ENCODE data around the gene MUC5AC.

The MUC5AC gene

DNA sequence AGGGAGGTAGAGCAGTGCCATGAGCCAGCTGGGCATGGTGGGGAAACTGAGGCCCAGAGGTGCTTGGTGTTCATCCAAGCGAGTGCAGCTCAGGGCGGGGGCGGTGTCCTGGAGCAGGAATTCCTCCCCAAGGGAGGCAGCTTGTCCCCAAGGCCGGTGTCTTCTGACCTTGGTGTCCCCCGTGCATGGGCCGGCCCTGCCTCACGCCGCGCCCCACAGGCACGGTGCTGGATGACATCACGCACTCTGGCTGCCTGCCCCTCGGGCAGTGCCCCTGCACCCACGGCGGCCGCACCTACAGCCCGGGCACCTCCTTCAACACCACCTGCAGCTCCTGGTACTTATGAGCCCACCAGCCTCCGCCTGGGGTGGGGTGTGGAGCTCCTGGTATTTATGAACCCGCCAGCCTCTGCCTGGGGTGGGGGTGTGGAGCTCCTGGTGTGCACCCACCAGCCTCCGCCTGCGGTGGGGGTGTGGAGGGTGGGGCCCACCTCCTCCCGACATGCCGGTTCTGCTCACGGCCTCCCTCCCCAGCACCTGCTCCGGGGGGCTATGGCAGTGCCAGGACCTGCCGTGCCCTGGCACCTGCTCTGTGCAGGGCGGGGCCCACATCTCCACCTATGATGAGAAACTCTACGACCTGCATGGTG is 71.8 kb downstream of the MUC5AC start:
- peak; percentile 57 for DNase-seq

DNA sequence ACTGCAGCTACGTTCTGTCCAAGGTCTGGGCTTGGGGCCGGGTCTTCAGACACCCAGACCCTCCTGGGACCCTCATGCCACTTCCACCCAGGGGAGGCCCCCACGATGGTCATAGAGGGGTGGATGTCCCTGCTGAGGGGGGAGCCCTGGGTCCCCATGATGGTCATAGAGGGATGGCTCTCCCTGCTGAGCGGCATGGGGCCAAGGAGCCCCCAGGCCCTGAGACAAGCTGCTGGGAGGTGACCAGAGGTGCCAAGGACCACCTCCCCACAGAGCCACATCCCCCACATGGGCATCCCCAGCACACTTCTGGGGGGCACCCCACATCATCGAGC is 72.3 kb downstream of the MUC5AC start:
- DNase-seq = peak; percentile 55

DNA sequence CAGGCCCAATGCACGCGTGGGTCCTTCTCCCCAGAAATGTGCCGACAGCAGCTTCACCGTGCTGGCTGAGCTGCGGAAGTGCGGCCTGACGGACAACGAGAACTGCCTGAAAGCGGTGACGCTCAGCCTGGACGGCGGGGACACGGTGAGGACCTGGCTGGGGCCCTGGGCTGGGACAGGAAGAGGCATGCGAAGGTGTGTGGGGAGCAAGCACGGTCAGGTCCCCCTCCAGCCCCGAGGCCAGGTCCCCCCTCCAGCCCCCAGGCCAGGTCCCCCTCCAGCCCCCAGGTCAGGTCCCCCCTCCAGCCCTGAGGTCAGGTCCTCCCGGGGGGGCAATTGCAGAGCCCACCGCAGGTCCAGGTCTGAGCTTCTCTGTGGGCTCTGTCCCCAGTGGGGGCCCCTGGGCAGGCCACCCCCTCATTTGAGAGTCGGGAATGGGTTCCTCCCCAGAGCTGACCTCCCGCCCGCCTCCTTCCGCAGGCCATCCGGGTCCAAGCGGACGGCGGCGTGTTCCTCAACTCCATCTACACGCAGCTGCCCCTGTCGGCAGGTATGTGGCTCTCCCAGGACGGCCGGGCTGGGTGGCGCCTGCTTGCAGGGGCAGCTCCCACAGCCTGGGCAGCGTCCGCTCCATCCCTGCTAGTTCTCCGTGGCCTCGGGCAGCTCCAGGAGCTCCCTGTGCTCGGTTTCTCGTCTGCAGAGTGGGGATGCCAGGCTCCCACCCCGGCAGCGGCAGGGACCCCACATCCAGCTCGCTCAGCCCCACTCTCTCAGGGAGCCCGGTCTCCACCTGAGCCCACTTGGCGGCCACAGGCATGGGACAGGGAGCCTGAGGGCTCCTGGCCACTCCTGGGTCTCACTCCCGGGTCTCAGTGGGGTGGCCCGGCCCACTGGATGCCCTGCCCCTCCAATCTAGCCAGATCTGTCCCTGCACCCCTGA is 73.0 kb downstream of the MUC5AC start:
- peak; percentile 59 for DNase-seq

DNA sequence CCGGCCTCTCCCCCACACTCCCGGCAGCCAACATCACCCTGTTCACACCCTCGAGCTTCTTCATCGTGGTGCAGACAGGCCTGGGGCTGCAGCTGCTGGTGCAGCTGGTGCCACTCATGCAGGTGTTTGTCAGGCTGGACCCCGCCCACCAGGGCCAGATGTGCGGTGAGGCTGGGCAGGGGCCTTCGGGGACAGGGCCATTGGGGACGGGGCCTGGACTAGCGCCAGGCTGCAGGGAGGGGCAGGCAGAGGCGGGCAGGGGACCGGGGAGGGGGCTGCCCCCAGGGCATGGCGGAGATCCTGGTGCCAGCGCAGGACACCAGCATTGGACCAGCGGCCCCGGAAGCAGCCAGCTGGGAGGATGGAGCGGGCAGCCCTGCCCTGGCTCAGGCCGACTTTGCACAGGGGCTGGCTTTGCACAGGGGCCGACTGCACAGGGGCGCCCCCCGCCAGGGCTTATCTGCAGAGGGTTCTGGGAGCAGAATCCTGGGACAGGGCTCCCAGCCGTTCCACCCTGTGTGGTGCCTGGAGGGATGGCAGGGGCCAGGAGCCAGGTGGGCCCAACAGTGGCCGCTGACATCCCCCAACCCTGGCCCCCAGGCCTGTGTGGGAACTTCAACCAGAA is 73.8 kb downstream of the MUC5AC start:
- DNase-seq = peak; percentile 57

DNA sequence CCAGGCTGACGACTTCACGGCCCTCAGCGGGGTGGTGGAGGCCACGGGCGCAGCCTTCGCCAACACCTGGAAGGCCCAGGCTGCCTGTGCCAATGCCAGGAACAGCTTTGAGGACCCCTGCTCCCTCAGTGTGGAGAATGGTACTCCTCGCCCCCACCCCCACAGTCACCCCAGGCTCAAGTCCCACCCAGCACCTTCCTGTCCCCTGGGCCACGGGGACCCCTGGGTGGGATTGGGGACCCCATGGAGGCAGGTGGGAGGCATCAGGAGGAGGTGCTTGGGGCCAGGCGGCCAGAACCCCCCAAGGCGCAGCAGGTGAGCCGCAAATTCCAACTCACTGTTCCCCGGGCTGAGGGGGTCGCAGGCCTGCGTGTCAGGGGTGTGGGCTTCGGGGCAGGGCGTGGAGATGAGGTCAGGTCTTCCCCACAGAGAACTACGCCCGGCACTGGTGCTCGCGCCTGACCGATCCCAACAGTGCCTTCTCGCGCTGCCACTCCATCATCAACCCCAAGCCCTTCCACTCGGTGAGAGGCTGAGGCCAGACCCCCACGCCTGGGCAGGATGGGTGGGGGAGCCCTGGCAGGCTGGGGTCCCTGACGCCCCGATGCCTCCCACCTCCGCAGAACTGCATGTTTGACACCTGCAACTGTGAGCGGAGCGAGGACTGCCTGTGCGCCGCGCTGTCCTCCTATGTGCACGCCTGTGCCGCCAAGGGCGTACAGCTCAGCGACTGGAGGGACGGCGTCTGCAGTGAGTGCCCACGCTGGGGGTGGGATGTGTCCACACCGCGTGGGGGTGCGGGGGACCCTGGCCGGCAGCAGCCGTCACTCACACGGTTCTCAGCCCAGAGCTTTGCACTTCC is 74.5 kb downstream of the MUC5AC start:
- peak; percentile 59 for DNase-seq

DNA sequence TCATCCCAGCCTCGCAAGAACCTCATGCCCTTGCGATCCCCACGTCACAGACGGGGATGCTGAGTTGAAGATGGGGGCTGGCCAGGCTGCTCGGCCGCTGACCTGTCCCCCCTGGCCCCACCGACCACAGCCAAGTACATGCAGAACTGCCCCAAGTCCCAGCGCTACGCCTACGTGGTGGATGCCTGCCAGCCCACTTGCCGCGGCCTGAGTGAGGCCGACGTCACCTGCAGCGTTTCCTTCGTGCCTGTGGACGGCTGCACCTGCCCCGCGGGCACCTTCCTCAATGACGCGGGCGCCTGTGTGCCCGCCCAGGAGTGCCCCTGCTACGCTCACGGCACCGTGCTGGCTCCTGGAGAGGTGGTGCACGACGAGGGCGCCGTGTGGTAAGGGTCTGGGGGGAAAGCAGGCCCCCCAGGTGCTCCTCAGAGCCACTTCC is 75.1 kb downstream of the MUC5AC start:
- no peak for DNase-seq

DNA sequence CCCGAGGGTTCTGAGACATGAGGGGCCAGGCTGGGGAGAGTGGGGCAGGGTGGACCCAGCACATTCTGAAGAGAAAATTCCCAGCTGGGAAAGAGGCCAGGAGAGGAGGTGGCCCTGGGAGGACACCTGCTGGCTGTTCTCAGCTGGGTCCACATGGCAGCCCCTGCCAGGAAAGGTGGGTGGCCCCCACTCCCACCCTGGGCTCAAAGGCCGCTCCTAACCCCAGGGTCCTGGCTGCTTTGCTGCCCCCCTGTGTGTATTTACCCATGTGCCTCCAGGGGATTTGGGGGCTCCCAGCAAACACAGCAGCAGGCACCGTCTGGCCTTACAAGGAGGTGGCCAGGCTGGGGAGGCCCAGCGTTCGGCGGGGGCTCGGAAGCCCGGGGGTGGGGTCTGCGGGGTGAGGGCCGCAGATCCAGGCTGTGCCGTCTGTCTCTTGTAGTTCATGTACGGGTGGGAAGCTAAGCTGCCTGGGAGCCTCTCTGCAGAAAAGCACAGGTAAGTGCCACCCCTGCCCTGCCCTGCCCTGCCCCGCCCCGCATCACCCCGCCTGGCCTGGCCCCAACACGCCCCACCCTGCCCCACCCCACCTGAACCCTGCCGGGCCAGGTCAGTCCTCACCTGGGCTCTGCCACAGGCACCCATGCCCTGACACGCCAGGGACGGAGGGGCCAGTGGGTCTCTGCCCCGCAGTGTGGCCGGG is 75.7 kb downstream of the MUC5AC start:
- DNase-seq = peak; percentile 45

DNA sequence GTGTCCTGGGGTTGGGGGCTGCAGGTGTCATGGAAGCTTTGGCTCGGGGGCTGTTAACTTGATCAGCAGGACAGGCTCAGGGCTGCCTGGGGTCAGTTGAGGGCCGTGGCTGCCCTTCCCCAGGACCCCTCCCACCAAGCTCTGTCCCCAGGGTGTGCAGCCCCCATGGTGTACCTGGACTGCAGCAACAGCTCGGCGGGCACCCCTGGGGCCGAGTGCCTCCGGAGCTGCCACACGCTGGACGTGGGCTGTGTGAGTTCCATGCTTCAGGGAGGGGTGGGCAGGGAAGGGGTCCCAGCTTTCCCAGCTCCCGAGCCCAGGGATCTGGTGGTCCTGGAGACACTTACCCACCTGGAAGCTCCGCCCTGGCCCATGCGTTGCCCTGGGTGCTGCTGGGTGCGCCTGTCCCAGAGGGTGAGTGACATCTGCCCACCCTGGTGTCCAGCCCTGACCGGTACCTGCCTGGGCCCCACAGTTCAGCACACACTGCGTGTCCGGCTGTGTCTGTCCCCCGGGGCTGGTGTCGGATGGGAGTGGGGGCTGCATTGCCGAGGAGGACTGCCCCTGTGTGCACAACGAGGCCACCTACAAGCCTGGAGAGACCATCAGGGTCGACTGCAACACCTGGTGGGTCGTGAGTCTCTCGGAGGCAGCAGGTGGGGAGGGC is 76.4 kb downstream of the MUC5AC start:
- DNase-seq = peak; percentile 54

DNA sequence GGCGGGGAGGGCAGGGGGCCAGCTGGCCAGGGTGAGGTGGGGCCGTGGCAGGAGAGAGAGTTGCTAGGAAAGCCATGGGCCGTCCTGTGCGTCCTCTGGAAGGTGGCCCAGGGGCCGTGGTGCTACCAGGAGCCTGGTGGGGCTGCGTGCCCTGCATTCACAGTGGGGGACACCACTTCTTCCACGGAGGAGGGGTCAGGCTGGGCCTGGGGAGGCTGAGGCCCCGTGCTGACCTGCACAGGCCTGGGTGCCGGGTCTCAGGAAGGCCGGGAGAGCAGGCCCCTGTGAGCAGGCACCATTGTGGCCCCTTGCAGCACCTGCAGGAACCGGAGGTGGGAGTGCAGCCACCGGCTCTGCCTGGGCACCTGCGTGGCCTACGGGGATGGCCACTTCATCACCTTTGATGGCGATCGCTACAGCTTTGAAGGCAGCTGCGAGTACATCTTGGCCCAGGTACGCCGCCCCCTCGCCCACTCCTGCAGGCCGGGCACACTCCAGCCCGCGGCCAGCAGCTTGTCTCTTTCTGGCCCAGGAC is 77.1 kb downstream of the MUC5AC start:
- peak; percentile 59 for DNase-seq

DNA sequence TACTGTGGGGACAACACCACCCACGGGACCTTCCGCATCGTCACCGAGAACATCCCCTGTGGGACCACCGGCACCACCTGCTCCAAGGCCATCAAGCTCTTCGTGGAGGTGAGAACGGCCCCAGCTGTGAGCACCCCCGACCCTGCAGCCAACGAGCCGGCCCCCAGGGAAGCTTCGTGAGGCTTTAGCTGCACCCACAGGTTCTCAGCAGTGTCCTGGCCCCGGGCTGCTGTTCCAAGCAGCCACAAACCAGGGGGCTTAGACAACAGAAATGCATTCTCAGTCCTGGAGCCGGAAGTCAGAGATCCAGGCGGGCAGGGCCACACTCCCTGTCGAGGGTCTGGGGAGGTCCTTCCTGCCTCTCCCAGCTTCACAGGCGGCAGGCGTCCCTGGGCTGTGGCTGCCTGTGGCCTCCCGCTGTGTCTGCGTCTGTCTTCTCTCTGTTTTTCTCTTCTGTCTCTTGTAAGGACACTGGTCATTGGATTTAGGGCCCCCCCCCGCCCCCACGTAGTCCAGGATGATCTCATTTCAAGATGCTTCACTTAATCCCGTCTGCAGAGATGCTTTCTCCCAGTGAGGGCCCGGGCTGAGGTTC is 77.7 kb downstream of the MUC5AC start:
- peak; percentile 27 for DNase-seq

DNA sequence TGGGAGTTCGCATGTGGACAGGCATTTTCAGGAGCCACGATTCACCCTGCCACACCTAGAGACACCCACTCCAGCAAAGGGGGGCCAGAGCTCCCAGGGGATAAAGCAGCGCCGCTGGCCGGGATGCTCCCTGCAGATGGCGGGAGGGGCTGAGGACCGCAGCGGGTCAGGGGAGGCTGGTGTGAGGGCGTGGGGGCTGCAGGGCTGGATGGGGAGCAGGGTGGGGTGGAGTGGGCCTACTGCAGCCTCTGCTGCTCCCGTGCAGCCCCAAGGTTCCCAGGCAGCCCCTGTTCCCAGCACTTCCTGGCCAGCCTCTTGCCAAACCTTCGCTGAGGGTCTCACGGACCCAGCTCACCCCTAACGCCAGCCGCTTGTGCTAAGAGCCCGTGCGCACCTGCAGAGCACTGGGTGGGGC is 78.2 kb downstream of the MUC5AC start:
- DNase-seq = peak; percentile 58

DNA sequence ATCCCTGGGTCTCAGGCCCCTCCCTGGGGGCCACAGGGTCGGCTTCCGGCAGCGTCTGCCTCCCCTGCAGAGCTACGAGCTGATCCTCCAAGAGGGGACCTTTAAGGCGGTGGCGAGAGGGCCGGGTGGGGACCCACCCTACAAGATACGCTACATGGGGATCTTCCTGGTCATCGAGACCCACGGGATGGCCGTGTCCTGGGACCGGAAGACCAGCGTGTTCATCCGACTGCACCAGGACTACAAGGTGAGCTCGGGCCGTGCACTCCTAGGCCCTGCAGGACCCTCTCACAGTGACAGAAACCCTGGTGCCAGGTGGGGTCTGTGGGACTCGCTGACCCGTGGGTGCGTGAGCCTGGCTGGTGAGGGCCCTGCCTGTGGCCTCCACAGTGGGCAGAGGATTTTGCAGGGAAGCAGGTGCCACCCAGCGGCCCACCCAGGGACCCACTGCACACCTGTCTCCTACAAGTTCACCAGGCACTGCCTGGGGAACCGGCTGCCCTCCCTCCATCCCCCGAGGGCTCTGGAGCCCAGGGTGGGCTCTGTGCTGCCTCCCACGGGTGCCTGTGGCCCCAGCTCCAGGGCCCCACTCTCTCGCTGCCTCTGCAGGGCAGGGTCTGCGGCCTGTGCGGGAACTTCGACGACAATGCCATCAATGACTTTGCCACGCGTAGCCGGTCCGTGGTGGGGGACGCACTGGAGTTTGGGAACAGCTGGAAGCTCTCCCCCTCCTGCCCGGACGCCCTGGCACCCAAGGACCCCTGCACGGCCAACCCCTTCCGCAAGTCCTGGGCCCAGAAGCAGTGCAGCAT is 78.8 kb downstream of the MUC5AC start:
- peak; percentile 27 for DNase-seq

DNA sequence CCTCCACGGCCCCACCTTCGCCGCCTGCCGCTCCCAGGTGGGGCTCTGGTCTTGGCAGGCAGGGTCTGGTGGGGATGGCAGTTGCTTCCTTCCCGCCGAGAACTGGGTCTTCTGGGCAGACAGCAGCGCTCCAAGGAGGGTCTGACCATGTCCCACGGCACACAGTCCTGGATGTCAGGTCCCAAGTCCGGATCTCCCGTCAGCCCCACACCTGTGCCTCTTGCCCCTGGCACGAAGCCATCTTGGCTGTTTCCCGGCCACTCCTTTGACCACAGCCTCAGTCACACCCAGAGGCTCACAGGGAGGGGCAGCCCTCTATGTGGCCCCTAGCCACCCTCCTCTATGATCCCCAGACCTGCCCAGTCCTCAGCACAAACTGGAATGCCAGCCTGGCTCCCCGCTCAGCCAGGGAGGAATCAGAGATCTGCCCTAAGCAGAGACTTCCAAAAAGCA is 79.4 kb downstream of the MUC5AC start:
- no peak for DNase-seq

DNA sequence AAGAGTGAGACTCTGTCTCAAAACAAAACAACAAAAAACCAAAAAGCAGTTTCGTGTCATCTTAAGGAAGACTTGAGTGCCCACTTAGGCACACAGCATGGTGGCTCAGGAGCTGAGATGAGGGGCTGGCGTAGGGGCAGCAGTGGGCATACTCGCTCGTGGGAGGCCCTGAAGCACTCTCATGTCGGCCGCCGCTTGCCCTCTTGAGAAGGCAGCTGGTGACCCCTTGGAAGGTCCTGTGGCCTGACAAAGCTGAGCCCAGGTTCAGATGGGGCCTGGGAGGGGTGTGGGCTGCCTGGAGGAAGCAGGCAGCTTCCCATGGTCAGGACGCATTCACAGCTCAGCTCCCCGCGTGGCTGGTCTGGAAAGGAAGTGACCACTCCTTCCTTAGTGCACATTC is 80.1 kb downstream of the MUC5AC start:
- no peak for DNase-seq

DNA sequence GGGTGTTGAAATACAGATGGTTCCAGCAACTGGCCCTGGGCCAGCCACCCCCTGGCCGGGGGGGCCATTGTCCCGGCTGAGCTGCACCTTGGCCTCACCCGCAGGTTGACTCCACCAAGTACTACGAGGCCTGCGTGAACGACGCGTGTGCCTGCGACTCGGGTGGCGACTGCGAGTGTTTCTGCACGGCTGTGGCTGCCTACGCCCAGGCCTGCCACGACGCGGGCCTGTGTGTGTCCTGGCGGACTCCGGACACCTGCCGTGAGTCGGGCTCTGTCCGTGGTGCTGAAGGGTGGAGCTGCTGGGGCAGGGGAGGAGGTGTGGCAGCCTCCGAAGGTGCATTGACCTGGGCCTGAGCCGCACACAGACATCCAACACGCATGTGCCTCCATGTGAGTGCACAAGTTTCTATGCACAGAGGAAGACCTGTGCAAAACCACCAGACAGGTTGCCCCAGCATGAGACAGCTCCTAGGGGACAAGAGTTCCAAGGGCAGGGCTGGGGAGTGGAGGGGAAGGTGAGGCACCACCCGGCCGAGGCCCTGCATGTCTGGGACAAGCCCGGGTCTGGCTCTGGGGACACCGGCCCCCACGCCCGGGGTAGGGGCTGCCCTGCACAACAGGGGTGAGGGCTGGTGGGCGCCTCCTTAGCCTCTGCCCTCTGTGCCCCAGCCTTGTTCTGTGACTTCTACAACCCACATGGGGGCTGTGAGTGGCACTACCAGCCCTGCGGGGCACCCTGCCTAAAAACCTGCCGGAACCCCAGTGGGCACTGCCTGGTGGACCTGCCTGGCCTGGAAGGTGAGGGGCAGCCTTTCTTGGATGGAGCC is 81.2 kb downstream of the MUC5AC start:
- no peak for DNase-seq

DNA sequence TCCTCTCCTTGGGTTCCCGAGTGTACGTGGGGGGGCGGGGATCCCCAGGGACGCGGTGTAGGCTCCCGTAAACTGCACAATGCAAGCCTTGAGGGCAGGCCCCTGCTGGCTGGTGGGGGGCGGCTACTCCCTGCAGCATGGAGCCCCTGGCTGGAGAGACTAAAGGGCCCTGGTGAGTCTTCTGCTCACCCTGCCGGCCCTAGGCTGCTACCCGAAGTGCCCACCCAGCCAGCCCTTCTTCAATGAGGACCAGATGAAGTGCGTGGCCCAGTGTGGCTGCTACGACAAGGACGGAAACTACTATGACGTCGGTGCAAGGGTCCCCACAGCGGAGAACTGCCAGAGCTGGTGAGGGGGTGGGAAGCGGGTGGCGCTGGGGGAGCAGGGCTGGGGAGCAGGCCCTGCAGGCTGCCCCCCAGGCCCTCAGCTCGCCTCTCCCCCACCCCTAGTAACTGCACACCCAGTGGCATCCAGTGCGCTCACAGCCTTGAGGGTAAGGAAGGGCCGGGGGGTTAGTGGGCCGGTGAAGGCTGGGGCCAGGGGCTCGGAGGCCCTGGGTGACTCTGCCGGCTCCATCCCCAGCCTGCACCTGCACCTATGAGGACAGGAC is 81.9 kb downstream of the MUC5AC start:
- DNase-seq = no peak

DNA sequence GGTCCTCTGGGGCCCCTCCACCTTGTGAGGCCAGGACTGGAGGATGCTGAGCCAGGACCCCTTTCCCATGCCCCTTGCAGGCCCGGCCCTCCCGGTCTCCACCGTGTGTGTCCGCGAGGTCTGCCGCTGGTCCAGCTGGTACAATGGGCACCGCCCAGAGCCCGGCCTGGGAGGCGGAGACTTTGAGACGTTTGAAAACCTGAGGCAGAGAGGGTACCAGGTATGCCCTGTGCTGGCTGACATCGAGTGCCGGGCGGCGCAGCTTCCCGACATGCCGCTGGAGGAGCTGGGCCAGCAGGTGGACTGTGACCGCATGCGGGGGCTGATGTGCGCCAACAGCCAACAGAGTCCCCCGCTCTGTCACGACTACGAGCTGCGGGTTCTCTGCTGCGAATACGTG is 83.0 kb downstream of the MUC5AC start:
- no peak for DNase-seq

DNA sequence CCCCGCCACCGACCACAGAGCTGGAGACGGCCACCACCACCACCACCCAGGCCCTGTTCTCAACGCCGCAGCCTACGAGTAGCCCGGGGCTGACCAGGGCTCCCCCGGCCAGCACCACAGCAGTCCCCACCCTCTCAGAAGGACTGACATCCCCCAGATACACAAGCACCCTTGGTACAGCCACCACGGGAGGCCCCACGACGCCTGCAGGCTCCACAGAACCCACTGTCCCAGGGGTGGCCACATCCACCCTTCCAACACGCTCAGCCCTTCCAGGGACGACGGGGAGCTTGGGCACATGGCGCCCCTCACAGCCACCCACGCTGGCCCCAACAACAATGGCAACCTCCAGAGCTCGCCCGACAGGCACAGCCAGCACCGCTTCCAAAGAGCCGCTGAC is 84.0 kb downstream of the MUC5AC start:
- no peak for DNase-seq

DNA sequence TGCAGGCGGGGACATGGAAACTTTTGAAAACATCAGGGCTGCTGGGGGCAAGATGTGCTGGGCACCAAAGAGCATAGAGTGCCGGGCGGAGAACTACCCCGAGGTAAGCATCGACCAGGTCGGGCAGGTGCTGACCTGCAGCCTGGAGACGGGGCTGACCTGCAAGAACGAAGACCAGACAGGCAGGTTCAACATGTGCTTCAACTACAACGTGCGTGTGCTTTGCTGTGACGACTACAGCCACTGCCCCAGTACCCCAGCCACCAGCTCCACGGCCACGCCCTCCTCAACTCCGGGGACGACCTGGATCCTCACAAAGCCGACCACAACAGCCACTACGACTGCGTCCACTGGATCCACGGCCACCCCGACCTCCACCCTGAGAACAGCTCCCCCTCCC is 84.5 kb downstream of the MUC5AC start:
- DNase-seq = no peak

Measured in activated effector memory CD4-positive, alpha-beta T cell treated with anti-CD3 and anti-CD28 coated beads, Interleukin-2, amount 50 U/mL, for 16 hours (primary cell).